H9 (cell line): ENCODE measurements around the gene NUP37. TPM values are rescaled to one million over a fixed set of nuclear protein-coding genes. Genes with fewer than 3 reads are reported as not detected.

Experiments
- DNase-seq: peaks from one replicate; pipeline ENCODE4 v3.0.0-alpha.2; 2017
- H2AFZ ChIP-seq: one replicate; pipeline ENCODE4 v1.6.1; 2013; ENCODE audit warnings: mild to moderate bottlenecking, low read length, control low read depth, moderate library complexity
- H2AK5ac ChIP-seq: 2 replicates; pipeline ENCODE4 v1.6.1; 2013; ENCODE audit warnings: low read length, control low read depth, mixed read lengths; ENCODE audit not compliant: insufficient read length
- H2BK120ac ChIP-seq: one replicate; pipeline ENCODE4 v1.6.1; 2013; ENCODE audit warnings: low read depth, mild to moderate bottlenecking, low read length, control low read depth, inconsistent platforms; ENCODE audit not compliant: poor library complexity, severe bottlenecking
- H2BK12ac ChIP-seq: 2 replicates; pipeline ENCODE4 v1.6.1; 2013; ENCODE audit warnings: low read length, control low read depth, mixed read lengths, low read depth; ENCODE audit not compliant: insufficient read length
- H2BK15ac ChIP-seq: 2 replicates; pipeline ENCODE4 v1.6.1; 2013; ENCODE audit warnings: low read depth, low read length, control low read depth
- H2BK20ac ChIP-seq: one replicate; pipeline ENCODE4 v1.6.1; 2013; ENCODE audit warnings: low read depth, mild to moderate bottlenecking, low read length, control low read depth, inconsistent platforms; ENCODE audit not compliant: poor library complexity, severe bottlenecking
- H2BK5ac ChIP-seq: 2 replicates; pipeline ENCODE4 v1.6.1; 2013; ENCODE audit warnings: low read length, control low read depth, mixed read lengths; ENCODE audit not compliant: insufficient read length
- H3K14ac ChIP-seq: 2 replicates; pipeline ENCODE4 v1.6.1; 2013; ENCODE audit warnings: low read length, control low read depth; ENCODE audit not compliant: insufficient read depth
- H3K18ac ChIP-seq: 2 replicates; pipeline ENCODE4 v1.6.1; 2013; ENCODE audit warnings: low read depth, mild to moderate bottlenecking, mixed read lengths, low read length, control low read depth; ENCODE audit not compliant: insufficient read length
- H3K23ac ChIP-seq: 2 replicates; pipeline ENCODE4 v1.6.1; 2013; ENCODE audit warnings: low read length, control low read depth, mixed read lengths, low read depth; ENCODE audit not compliant: insufficient read length
- H3K23me2 ChIP-seq: 2 replicates; pipeline ENCODE4 v1.6.1; 2013; ENCODE audit warnings: low read depth, mild to moderate bottlenecking, mixed read lengths, low read length, control low read depth; ENCODE audit not compliant: insufficient read length, poor library complexity, severe bottlenecking
- H3K27ac ChIP-seq: 2 replicates; pipeline ENCODE4 v1.5.1; 2013; ENCODE audit warnings: low read length, control low read depth, mixed read lengths, low read depth; ENCODE audit not compliant: insufficient read length
- H3K27me3 ChIP-seq: 2 replicates; pipeline ENCODE4 v1.6.1; 2013; ENCODE audit warnings: low read length, control low read depth, inconsistent platforms; ENCODE audit not compliant: insufficient read depth
- H3K4ac ChIP-seq: 2 replicates; pipeline ENCODE4 v1.6.1; 2013; ENCODE audit warnings: low read depth, mild to moderate bottlenecking, control low read depth, inconsistent platforms, low read length, moderate library complexity
- H3K4me1 ChIP-seq: 2 replicates; pipeline ENCODE4 v1.6.1; 2013; ENCODE audit warnings: low read length, control low read depth, inconsistent platforms; ENCODE audit not compliant: insufficient read depth
- H3K4me2 ChIP-seq: 2 replicates; pipeline ENCODE4 v1.6.1; 2013; ENCODE audit warnings: low read length, control low read depth, mixed read lengths; ENCODE audit not compliant: insufficient read length, insufficient read depth
- H3K56ac ChIP-seq: 2 replicates; pipeline ENCODE4 v1.6.1; 2013; ENCODE audit warnings: low read depth, mild to moderate bottlenecking, mixed read lengths, low read length, control low read depth; ENCODE audit not compliant: insufficient read length
- H3K79me1 ChIP-seq: 2 replicates; pipeline ENCODE4 v1.6.1; 2013; ENCODE audit warnings: low read depth, mild to moderate bottlenecking, moderate library complexity, low read length, control low read depth, inconsistent platforms; ENCODE audit not compliant: insufficient read depth, poor library complexity, severe bottlenecking
- H3K79me2 ChIP-seq: 2 replicates; pipeline ENCODE4 v1.6.1; 2013; ENCODE audit warnings: low read length, control low read depth, inconsistent platforms; ENCODE audit not compliant: insufficient read depth
- H3K9ac ChIP-seq: 2 replicates; pipeline ENCODE4 v1.6.1; 2013; ENCODE audit warnings: low read length, control low read depth, mixed read lengths; ENCODE audit not compliant: insufficient read length; ENCODE audit errors: extremely low read depth
- H3K9me3 ChIP-seq: one replicate; pipeline ENCODE4 v1.6.1; 2013; ENCODE audit warnings: low read depth, low read length, inconsistent platforms; ENCODE audit not compliant: control insufficient read depth
- H3T11ph ChIP-seq: one replicate; pipeline ENCODE4 v1.6.1; 2013; ENCODE audit warnings: mild to moderate bottlenecking, low read length, control low read depth, inconsistent platforms
- H4K20me1 ChIP-seq: one replicate; pipeline ENCODE4 v1.6.1; 2013; ENCODE audit not compliant: control insufficient read depth, insufficient read length, insufficient read depth
- H4K5ac ChIP-seq: 2 replicates; pipeline ENCODE4 v1.6.1; 2013; ENCODE audit warnings: low read depth, mild to moderate bottlenecking, mixed read lengths, low read length, control low read depth; ENCODE audit not compliant: insufficient read length
- H4K8ac ChIP-seq: replicated peaks from 2 replicates; pipeline ENCODE4 v1.6.1; 2013; ENCODE audit warnings: low read length, control low read depth, mixed read lengths, low read depth; ENCODE audit not compliant: insufficient read length
- H4K91ac ChIP-seq: 2 replicates; pipeline ENCODE4 v1.6.1; 2013; ENCODE audit warnings: low read depth, mild to moderate bottlenecking, moderate library complexity, mixed read lengths, low read length, control low read depth; ENCODE audit not compliant: insufficient read length
- H3K27ac Mint-ChIP-seq, 3 experiments: 2 replicates in 2 of 3; 3 replicates in 1 of 3; pipeline ENCODE4 v1.8.0; 2020 to 2021; ENCODE audit warnings: mixed read lengths in 3 of 3, mild to moderate bottlenecking in 1 of 3, moderate library complexity in 1 of 3
- H3K27me3 Mint-ChIP-seq: 2 replicates; pipeline ENCODE4 v1.8.0; 2021; ENCODE audit warnings: low read depth, mild to moderate bottlenecking, moderate library complexity, mixed read lengths
- H3K36me3 Mint-ChIP-seq, 3 experiments: 2 replicates in 2 of 3; 3 replicates in 1 of 3; pipeline ENCODE4 v1.8.0; 2020 to 2021; ENCODE audit warnings: low read depth in 3 of 3, mixed read lengths in 3 of 3; ENCODE audit not compliant: insufficient read depth in 1 of 3
- H3K4me1 Mint-ChIP-seq, 2 experiments: 2 replicates each; pipeline ENCODE4 v1.8.0; 2020; ENCODE audit warnings: mixed read lengths in 2 of 2
- H3K4me3 Mint-ChIP-seq, 2 experiments: 2 replicates in 1 of 2; 3 replicates in 1 of 2; pipeline ENCODE4 v1.8.0; 2020 to 2021; ENCODE audit warnings: mild to moderate bottlenecking in 2 of 2, mixed read lengths in 2 of 2, moderate library complexity in 1 of 2
- H3K9me3 Mint-ChIP-seq, 2 experiments: 2 replicates in 1 of 2; 3 replicates in 1 of 2; pipeline ENCODE4 v1.8.0; 2020; ENCODE audit warnings: mild to moderate bottlenecking in 2 of 2, mixed read lengths in 2 of 2, moderate library complexity in 1 of 2
- CTCF ChIP-seq: fragments of 200-600 bp; sonication (generic); conservative IDR thresholded peaks from 3 replicates; pipeline ENCODE4 v1.8.0; 2021; ENCODE audit warnings: antibody characterized with exemption, mild to moderate bottlenecking
- WGBS: extraction: QIAGEN DNeasy Blood & Tissue Kit; methylation state at CpG from one replicate; pipeline ENCODE4 v1.1.7; 2013; ENCODE audit warnings: missing lambda C conversion rate, low lambda C conversion rate, mixed read lengths; ENCODE audit not compliant: insufficient read length; ENCODE audit errors: extremely low coverage; 5-methylcytosine and 5-hydroxymethylcytosine counted together
- total RNA-seq: library from RNA; stranded (reverse); gene quantifications from 2 replicates; pipeline ENCODE4 v1.2.1, GENCODE V29; 2021

The NUP37 gene
- total RNA-seq, 1 experiment from 2014 or later = 62.5 TPM

DNA sequence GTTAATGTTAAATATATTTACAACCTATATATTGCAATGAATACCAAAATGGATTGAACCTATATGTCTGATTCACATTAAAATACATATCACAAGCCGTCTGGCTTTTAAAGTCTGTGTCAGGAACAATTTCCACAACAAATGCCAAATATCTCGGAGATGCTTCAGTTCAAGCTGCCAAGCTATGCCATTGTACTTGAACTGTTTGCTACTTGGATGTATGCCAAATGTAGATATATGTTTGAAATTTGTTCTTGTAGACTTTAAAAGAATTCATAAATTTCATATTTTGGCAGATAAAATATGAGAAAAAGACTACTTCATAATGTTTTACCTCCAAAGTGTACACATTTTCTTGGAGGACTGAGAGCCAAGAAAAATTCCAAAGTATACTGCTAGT lies 95.1 kb downstream of the NUP37 start:
- H3K27ac ChIP-seq = no peak overlapping the region
- no peak overlapping the region for H3K9ac ChIP-seq
- no peak for DNase-seq
- H4K5ac ChIP-seq = no peak overlapping the region
- Mint-ChIP-seq H3K4me3 (no peak overlapping the region), H3K36me3 (no peaks in the 10 kb centered on the region), H3K27ac (no peak overlapping the region), H3K9me3 (no peaks in the 10 kb centered on the region), H3K4me1 (no peaks in the 10 kb centered on the region), H3K27me3 (no peaks in the 10 kb centered on the region)
- H4K8ac ChIP-seq = no peak overlapping the region
- no peak overlapping the region for H2BK15ac ChIP-seq
- no peaks in the 10 kb centered on the region for H3K79me2 ChIP-seq
- no peak overlapping the region for H3K14ac ChIP-seq
- no peak overlapping the region for H2AFZ ChIP-seq
- H3K23me2 ChIP-seq = no peaks in the 10 kb centered on the region
- no peak overlapping the region for H4K91ac ChIP-seq
- no peaks in the 10 kb centered on the region for H4K20me1 ChIP-seq
- H2AK5ac ChIP-seq = no peak overlapping the region
- H3K4me1 ChIP-seq = no peaks in the 10 kb centered on the region
- H3K27me3 ChIP-seq = no peaks in the 10 kb centered on the region
- TF ChIP-seq CTCF = no peak
- H3K18ac ChIP-seq = no peak overlapping the region
- H2BK5ac ChIP-seq = no peak overlapping the region
- H3T11ph ChIP-seq = no peak overlapping the region
- H3K79me1 ChIP-seq = no peaks in the 10 kb centered on the region
- no peak overlapping the region for H2BK12ac ChIP-seq
- H3K23ac ChIP-seq = no peak overlapping the region
- no CpG with 5 or more reads among the region's 2 CpGs for WGBS
- no peak overlapping the region for H2BK120ac ChIP-seq
- H3K4ac ChIP-seq = no peak overlapping the region
- no peak overlapping the region for H2BK20ac ChIP-seq
- no peak overlapping the region for H3K4me2 ChIP-seq
- H3K9me3 ChIP-seq = no peaks in the 10 kb centered on the region
- H3K56ac ChIP-seq = no peak overlapping the region
